Measurements from ENCODE around the gene SNX9.

Gene SNX9

DNA sequence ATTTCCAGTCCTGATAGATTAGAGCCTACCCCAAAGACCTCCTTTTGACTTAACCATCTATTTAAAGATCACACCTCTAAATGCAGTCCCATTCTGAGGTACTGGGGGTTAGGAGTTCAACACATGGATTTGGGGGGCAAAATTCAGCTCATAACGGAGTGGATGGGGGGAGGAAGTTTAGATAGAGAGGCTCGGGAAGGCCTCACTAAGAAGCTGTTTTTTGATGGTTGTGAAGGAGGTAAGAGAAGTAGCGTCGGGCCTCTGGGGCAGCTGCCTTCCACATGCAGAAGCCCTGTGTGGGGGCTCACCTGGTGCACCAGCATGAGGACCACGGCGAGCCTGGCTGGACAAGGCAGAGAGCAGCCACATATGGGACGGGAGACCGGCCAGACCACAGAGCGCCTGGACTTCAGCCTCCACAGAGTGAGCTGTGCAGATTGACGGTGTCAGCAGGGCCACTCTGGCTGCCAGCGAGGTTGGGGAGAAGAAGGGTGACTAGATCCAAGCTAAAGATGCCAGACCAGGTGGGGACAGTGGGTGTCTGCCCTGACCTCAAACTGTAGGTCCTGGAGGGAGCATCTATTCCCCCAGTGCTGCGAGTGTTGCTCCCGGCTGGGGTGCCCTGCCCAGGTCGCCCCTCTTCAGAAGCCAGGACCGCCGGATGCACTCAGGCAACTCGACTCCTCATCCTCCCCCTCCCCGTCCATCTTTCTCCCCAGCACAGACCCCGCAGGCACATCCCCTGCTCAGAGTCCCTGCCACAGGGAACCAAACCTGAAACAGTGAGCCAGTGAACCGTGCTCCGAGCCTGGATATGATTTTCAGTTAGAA is 153.5 kb downstream of the SNX9 start:
- H3K27ac ChIP-seq (ENCODE audit: extremely low read depth, low read depth, low read length), result no peak overlapping the region
- H3K4me1 ChIP-seq (ENCODE audit: control insufficient read depth, insufficient read depth, low read length), result no peaks in the 10 kb centered on the region
- TF ChIP-seq ZNF837 (tag by site-specific recombination; IDR thresholded peaks at IDR 0.05), result no peak
- no peak for TF ChIP-seq ZNF548 (tag by site-specific recombination; IDR thresholded peaks at IDR 0.05)
- no peak for TF ChIP-seq ZEB2 (tag by site-specific recombination; IDR thresholded peaks at IDR 0.05)
- TF ChIP-seq, protein P1, sequence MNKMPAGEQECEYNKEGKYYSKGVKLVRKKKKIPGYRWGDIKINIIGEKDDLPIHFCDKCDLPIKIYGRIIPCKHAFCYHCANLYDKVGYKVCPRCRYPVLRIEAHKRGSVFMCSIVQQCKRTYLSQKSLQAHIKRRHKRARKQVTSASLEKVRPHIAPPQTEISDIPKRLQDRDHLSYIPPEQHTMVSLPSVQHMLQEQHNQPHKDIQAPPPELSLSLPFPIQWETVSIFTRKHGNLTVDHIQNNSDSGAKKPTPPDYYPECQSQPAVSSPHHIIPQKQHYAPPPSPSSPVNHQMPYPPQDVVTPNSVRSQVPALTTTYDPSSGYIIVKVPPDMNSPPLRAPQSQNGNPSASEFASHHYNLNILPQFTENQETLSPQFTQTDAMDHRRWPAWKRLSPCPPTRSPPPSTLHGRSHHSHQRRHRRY (tag by site-specific recombination; IDR thresholded peaks at IDR 0.05), result no peak
- no peak for TF ChIP-seq ZNF596 (tag by site-specific recombination; IDR thresholded peaks at IDR 0.05)
- no peak for TF ChIP-seq ZNF155 (tag by site-specific recombination; IDR thresholded peaks at IDR 0.05)
- TF ChIP-seq SCRT2 (tag by site-specific recombination; IDR thresholded peaks at IDR 0.05), result no peak
- TF ChIP-seq ZNF433 (tag by site-specific recombination; IDR thresholded peaks at IDR 0.05; ENCODE audit: low read depth), result no peak
- TF ChIP-seq, protein P2, sequence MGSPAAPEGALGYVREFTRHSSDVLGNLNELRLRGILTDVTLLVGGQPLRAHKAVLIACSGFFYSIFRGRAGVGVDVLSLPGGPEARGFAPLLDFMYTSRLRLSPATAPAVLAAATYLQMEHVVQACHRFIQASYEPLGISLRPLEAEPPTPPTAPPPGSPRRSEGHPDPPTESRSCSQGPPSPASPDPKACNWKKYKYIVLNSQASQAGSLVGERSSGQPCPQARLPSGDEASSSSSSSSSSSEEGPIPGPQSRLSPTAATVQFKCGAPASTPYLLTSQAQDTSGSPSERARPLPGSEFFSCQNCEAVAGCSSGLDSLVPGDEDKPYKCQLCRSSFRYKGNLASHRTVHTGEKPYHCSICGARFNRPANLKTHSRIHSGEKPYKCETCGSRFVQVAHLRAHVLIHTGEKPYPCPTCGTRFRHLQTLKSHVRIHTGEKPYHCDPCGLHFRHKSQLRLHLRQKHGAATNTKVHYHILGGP (tag by site-specific recombination; IDR thresholded peaks at IDR 0.05), result no peak
- no peak for TF ChIP-seq ZNF184 (tag by site-specific recombination; IDR thresholded peaks at IDR 0.05)
- ChIA-PET POLR2A (interaction anchor here (0.8 kb wide), 1 partner anchor 26 kb away, joined by 3 read pairs; no protein-coding TSS in a partner anchor), CTCF (interaction anchor here (1.2 to 1.3 kb wide), 2 partner anchors 17 to 95 kb away, joined by 3 read pairs; no protein-coding TSS in a partner anchor)
- H3K36me3 ChIP-seq (ENCODE audit: control insufficient read depth in 2 of 2, insufficient read depth in 1 of 2, low read length in 2 of 2), result no peaks in the 10 kb centered on the region
- no peaks in the 10 kb centered on the region for H3K9me3 ChIP-seq (ENCODE audit: control insufficient read depth, insufficient read depth, low read depth, low read length)
- H3K4me3 ChIP-seq (ENCODE audit: low read depth, low read length), result no peak overlapping the region

DNA sequence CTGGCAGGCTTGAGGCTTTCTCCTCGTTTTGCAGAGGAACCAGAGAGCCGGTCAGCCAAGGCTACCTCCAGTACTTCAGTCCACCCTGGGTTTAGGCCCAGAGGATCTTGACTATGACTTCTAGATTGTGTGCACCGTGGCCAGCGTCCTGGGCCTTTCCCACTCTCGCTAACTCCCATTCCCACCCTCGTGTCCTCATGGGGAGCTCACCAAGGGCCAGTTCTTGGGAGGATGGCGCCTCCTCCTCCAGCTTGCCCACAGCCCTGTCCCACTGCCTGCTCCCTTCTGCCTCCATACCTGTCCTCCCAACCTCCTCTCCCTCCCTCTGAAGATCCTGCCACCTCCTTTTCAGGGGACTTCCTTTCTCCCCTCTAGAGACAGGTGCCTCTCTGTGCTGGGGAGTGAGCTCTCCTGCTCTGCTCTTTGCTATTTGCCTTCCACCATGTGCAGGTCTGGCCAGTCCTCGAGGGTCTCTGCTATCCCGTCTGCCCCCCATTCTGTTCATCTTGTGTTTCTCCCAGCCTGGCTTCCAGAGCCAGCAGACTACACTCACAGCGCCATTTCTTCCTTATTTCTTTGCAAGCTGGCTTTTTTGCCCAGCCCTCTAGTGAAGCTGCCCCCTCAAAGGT is 154.2 kb downstream of the SNX9 start:
- POLR2A ChIA-PET, result no interaction called here
- CTCF ChIA-PET, result interaction anchor here (1.0 to 1.3 kb wide), 3 partner anchors 18 to 101 kb away, joined by 3 read pairs; no protein-coding TSS in a partner anchor
- H3K36me3 ChIP-seq (ENCODE audit: control insufficient read depth in 2 of 2, insufficient read depth in 1 of 2, low read length in 2 of 2), result no peaks in the 10 kb centered on the region
- no peak overlapping the region for H3K4me3 ChIP-seq (ENCODE audit: low read depth, low read length)
- no peak overlapping the region for H3K27ac ChIP-seq (ENCODE audit: extremely low read depth, low read depth, low read length)
- no peak for TF ChIP-seq ZEB2 (tag by site-specific recombination; IDR thresholded peaks at IDR 0.05)
- TF ChIP-seq EGR2 (tag by site-specific recombination; IDR thresholded peaks at IDR 0.05; ENCODE audit: low read depth), result 0 out of 2 replicates have a peak, but pooled peaks have one; percentile 29
- no peak for TF ChIP-seq ZNF311 (tag by site-specific recombination; IDR thresholded peaks at IDR 0.05; ENCODE audit: borderline replicate concordance)
- H3K4me1 ChIP-seq (ENCODE audit: control insufficient read depth, insufficient read depth, low read length), result no peaks in the 10 kb centered on the region
- no peaks in the 10 kb centered on the region for H3K9me3 ChIP-seq (ENCODE audit: control insufficient read depth, insufficient read depth, low read depth, low read length)

DNA sequence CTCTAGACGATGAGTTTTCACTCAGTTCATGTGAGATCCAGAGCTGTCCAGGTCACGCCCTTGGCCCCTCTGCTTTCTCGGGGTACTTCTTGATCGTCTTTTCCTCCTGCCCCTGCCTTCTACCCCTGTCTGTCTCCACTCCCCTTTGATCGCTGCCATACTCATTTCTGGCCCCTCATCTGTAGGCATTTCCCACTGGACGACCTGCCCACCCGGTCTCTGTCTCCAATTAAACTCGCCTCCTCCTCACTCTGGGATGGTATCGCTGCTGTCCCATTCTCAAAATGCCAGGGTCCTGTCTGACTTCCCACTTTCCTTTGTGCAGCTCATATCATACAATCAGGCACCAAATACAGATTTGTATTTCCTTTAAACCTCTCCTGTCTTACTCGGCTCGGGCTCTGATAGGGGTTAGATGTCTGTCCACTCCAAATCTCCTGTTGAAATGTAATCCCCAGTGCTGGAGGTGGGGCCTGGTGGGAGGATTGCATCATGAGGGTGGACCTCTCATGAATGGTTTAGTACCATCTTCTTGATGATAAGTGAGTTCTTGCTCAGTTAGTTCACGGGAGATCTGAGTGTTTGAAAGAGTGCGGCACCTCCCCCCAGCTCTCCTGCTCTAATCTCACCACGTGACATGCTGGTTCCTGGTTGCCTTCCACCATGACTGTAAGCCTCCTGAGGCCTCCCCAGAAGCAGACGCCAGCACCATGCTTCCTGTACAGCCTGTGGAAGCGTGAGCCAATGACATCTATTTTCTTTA is 155.2 kb downstream of the SNX9 start:
- CTCF ChIA-PET, result interaction anchor here (0.9 to 2.0 kb wide), 3 partner anchors 48 to 102 kb away, joined by 3 to 5 read pairs (median 3); no protein-coding TSS in a partner anchor
- TF ChIP-seq ZNF146 (tag by site-specific recombination; IDR thresholded peaks at IDR 0.05) (no peak), ZNF121 (tag by site-specific recombination; IDR thresholded peaks at IDR 0.05) (no peak), EGR2 (tag by site-specific recombination; IDR thresholded peaks at IDR 0.05; ENCODE audit: low read depth) (peak; percentile 35; the same call in 1 of the 2 replicates)

More for the DNA sequence above, 155.2 kb downstream of the SNX9 start:
- H3K9me3 ChIP-seq (ENCODE audit: control insufficient read depth, insufficient read depth, low read depth, low read length), result no peaks in the 10 kb centered on the region
- POLR2A ChIA-PET, result interaction anchor here (0.6 kb wide), 1 partner anchor 8 kb away, joined by 3 read pairs; no protein-coding TSS in a partner anchor
- H3K27ac ChIP-seq (ENCODE audit: extremely low read depth, low read depth, low read length), result no peak overlapping the region
- H3K4me1 ChIP-seq (ENCODE audit: control insufficient read depth, insufficient read depth, low read length), result no peaks in the 10 kb centered on the region
- no peaks in the 10 kb centered on the region for H3K36me3 ChIP-seq (ENCODE audit: control insufficient read depth in 2 of 2, insufficient read depth in 1 of 2, low read length in 2 of 2)
- H3K4me3 ChIP-seq (ENCODE audit: low read depth, low read length), result no peak overlapping the region

Measured in HEK293 (cell line).